Upper lobe of right lung (tissue), 1 donor: Measurements from ENCODE around the gene ZNF646. TPM values are rescaled to one million over a fixed set of nuclear protein-coding genes. Genes with fewer than 3 reads are reported as not detected.
A peak's percentile ranks its signal among the peaks of the same experiment; 100 is the strongest.

ENCODE experiments used
- ATAC-seq: fragments of 200-7000 bp; cut with Tn5 transposase; one replicate; pipeline ENCODE4 v1.9.1; 2020; ENCODE audit warnings: mild to moderate bottlenecking, moderate library complexity
- DNase-seq: peaks from one replicate; pipeline ENCODE4 v3.0.0-alpha.2; 2020
- H3K27ac ChIP-seq: fragments of 200-600 bp; one replicate; pipeline ENCODE4 v1.8.0; 2022
- H3K27me3 ChIP-seq: fragments of 200-600 bp; one replicate; pipeline ENCODE4 v1.8.0; 2022; ENCODE audit warnings: mild to moderate bottlenecking
- H3K36me3 ChIP-seq: fragments of 200-600 bp; one replicate; pipeline ENCODE4 v1.8.0; 2022
- H3K4me1 ChIP-seq: fragments of 200-600 bp; one replicate; pipeline ENCODE4 v1.8.0; 2022
- H3K4me3 ChIP-seq: fragments of 200-600 bp; one replicate; pipeline ENCODE4 v1.8.0; 2022; ENCODE audit warnings: mild to moderate bottlenecking
- H3K9me3 ChIP-seq: fragments of 200-600 bp; one replicate; pipeline ENCODE4 v1.8.0; 2022
- CTCF ChIP-seq: fragments of 200-600 bp; IDR thresholded peaks from one replicate; pipeline ENCODE4 v1.8.0; 2022; ENCODE audit warnings: antibody characterized with exemption
- intact Hi-C: fragments of 100-400 bp; cut with DNase I; formaldehyde crosslinking; loops from one replicate; pipeline ENCODE4 v1.11.0; 2022
- total RNA-seq: library from RNA; stranded (reverse); fragmentation: NEBNext Ultra II Directional; extraction: Animal tissue kit (Norgen Biotek cat#: 25700); gene quantifications from one replicate; pipeline ENCODE4 v1.2.1, GENCODE V29; 2021
- donor health status: DM: no; HTN: yes; CAD: no; lungs with severe emphysema.

Gene ZNF646
- total RNA-seq, 1 donor from 2014 or later, result 20.6 TPM

GRCh38 chr16:31113121-31114120, 39.2 kb downstream of the ZNF646 start:
- Histone ChIP-seq H3K36me3 (peaks cover 30% of the 10 kb centered on the region), H3K4me3 (no peak overlapping the region), H3K27ac (peak overlapping the region; percentile 31), H3K27me3 (no peaks in the 10 kb centered on the region), H3K4me1 (peaks cover 20% of the 10 kb centered on the region), H3K9me3 (no peaks in the 10 kb centered on the region)
- ATAC-seq, result peak; percentile 0
- intact Hi-C loops, result no loop called here
- no peak for TF ChIP-seq CTCF
- no peak for DNase-seq

GRCh38 chr16:31114468-31114867, 40.2 kb downstream of the ZNF646 start:
- Histone ChIP-seq H3K27ac (no peak overlapping the region), H3K4me1 (peaks cover 22% of the 10 kb centered on the region), H3K9me3 (no peaks in the 10 kb centered on the region), H3K27me3 (no peaks in the 10 kb centered on the region), H3K36me3 (peaks cover 38% of the 10 kb centered on the region), H3K4me3 (no peak overlapping the region)
- intact Hi-C loops, result no loop called here
- no peak for ATAC-seq
- TF ChIP-seq CTCF, result no peak
- DNase-seq, result no peak

- Histone ChIP-seq H3K27me3 (no peaks in the 10 kb centered on the region), H3K36me3 (peaks cover 38% of the 10 kb centered on the region), H3K4me1 (peaks cover 21% of the 10 kb centered on the region), H3K4me3 (peak within 1 kb of the TSS; percentile 54), H3K27ac (peak within 1 kb of the TSS; percentile 90), H3K9me3 (no peaks in the 10 kb centered on the region)
- ATAC-seq (peak; percentile 97), DNase-seq (peak; percentile 99)
- intact Hi-C loops, result no loop called here
- TF ChIP-seq CTCF, result no peak
Observed at GRCh38 chr16:31117384-31118222, 43.4 kb downstream of the ZNF646 start, which contains the start of gene KAT8. TSS of gene KAT8 (plus strand) at chr16:31117664. CDS start at chr16:31117682, 18 bp downstream.

- peak; percentile 3 for ATAC-seq
- Histone ChIP-seq H3K27me3 (no peaks in the 10 kb centered on the region), H3K4me1 (peaks cover 19% of the 10 kb centered on the region), H3K4me3 (peak overlapping the region; percentile 54), H3K9me3 (no peaks in the 10 kb centered on the region), H3K36me3 (peaks cover 47% of the 10 kb centered on the region), H3K27ac (peak overlapping the region; percentile 90)
- intact Hi-C loops, result no loop called here
- no peak for DNase-seq
- no peak for TF ChIP-seq CTCF
Observed at GRCh38 chr16:31118223-31119155, 44.3 kb downstream of the ZNF646 start.

- H3K4me3 ChIP-seq, result no peak overlapping the region
- ATAC-seq (no peak), DNase-seq (peak; percentile 64)
- TF ChIP-seq CTCF, result no peak
- H3K36me3 ChIP-seq, result peaks cover 57% of the 10 kb centered on the region
- intact Hi-C loops, result no loop called here
- peaks cover 15% of the 10 kb centered on the region for H3K4me1 ChIP-seq
- peak overlapping the region; percentile 90 for H3K27ac ChIP-seq
- H3K27me3 ChIP-seq, result no peaks in the 10 kb centered on the region
- H3K9me3 ChIP-seq, result no peaks in the 10 kb centered on the region
Observed at GRCh38 chr16:31120129-31120528, 45.9 kb downstream of the ZNF646 start.
